ENCODE results near the gene TMEM131.
"Not testable (repeated sequence)": the region's sequence is repeated elsewhere in the genome, so short reads cannot be mapped to it uniquely, and the experiment has no call there.

TMEM131 gene

DNA sequence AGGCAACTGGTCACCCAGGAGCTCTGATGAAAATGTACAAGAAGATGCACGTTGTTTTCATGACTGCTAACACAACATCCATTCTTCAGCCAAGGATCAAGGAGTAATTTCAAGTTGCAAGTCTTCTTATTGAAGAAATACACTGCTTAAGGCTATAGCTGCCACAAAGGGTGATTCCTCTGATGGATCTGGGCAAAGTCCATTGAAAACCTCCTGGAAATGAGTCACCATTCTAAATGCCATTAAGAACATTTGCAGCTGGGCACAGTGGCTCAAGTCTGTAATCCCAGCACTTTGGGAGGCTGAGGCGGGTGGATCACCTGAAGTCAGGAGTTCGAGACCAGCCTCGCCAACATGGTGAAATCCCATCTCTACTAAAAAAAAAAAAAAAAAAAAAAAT is 142.7 kb downstream of the TMEM131 start:
- not testable (repeated sequence) for DNase-seq

DNA sequence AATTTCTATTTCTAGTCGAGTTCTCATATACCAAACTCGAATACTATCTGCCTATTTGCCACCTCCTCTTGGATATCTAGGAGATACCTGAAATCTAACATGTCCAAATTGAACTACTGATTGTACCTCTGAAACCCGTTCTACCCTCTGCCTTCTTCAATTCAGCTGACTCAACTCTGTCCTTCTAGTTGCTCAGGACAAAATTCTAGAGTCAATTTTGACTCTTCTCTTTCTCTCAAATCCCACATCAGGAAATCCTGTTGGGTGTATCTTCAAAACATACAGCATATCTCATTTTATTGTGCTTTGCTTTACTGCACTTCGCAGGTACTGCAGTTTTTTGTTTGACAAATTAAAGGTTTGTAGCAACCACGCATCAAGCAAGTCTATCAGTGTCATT is 144.6 kb downstream of the TMEM131 start:
- no peak for DNase-seq

DNA sequence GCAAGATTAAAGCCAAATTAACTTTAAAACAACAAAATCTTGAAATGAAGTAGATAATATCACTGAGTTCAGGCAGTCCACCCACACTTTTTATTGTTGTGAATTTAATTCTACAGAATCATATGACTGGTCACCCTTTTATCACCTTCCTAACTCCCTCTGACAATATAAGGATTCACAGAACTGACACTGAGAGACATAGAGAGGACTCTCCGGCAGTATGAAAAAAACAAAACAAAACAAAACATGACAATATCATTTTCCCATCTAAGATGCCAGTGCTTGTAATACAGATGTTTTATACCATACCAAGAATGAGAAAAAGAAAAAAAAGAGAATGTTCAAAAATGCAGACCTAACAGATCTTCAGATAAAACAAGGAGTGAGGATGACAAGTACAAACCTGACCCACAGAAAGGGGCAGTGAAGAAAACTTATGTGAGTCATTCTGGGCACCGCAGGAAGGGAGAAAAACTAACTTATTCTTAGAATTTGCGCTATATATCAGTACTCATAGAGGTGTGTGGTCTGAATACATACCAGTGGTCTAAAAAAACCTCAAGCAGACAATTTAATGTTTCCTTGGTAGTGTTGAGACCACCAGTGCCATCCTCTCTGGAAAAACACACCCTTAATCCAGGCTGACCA is 145.7 kb downstream of the TMEM131 start:
- DNase-seq: no peak

DNA sequence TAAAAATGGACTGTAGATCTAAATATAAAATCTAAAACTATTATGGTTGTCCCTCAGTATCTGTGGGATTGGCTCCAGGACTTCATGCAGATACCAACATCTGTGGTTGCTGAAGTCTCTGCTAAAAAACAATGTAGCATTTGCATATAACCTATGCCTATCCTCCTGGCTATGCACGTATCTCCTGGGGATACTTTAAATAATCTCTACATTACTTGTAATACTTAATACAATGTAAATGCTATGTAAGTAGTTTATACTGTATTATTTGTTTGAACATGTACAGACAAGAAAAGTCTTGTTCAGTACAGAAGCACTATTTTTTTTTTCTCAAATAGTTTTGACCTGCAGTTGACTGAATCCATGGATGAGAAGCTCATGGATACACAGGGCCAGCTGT is 147.4 kb downstream of the TMEM131 start:
- no peak for DNase-seq

DNA sequence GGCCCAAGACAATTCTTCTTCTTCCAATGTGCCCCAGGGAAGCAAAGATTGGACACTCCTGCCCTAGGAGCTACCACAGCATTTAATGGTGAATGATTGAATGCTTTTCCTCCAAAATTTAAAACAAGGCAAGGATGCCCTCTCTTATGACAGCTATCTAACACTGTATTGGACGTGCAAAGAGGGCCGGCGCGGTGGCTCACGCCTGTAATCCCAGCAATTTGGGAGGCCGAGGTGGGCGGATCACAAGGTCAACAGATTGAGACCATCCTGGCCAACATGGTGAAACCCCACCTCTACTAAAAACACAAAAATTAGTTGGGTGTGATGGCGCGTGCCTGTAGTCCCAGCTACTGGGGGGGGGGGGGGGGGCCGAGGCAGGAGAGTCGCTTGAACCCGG is 149.0 kb downstream of the TMEM131 start:
- not testable (repeated sequence) for DNase-seq

DNA sequence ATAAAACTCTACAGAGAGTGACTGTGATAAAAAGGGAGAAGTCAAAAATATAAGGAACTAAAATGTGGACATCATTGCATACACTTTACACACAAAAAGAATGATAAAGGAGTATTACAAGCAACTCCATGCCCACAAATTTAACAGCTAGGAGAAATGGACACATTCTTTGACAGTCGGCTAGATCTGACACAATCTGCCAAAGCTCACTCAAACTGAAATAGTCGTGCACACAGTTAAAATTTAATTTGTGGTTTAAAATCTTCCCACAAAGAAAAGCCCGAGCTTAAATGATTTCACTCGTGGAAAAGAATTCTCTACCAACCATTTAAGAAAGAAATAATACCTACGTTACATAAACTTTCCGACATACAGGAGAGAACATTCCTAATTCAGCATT is 149.9 kb downstream of the TMEM131 start:
- DNase-seq: no peak

DNA sequence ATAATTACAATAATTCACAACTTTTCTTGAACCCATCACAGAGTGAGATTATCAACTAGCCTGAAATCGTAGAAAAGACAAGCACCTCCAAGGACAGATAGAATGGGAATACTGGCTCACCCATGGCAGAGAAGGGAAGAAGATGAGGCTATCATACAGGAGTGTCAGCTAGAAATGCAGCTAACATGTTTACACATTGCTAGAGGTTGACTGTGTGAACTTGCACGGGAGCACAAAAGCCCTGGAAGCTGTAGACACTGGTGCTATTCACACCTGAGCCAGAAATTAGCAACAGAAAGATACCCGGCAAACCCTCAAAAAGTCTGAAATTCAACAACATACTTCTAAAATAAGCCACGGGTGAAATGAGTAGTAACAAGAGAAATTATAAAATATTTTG is 150.6 kb downstream of the TMEM131 start:
- no peak for DNase-seq

DNA sequence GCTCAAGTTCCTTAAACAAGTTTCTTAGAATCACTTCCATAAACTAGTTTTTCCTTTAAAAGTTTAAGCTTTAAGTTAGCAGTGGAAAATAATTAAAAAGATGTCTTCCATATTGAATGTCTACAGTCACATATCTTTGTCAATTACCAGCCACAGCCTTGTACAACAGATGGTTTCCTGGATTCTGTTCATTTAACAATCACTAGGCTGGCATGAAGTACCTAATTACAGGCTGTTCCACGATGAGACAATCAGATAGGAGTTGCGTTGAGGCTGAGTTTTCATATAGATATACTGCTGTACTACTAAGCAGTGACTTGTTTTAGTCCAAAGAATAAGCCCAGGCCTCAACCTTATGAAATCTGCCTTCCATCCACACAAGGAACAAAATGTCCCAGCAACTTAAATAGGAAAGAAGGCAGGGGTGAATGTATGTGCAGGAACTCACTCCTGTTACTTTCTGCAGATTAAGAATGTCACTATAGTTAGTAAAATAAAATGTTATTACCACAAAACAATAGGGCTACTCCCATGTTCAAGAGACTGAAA is 151.4 kb downstream of the TMEM131 start:
- no peak for DNase-seq

DNA sequence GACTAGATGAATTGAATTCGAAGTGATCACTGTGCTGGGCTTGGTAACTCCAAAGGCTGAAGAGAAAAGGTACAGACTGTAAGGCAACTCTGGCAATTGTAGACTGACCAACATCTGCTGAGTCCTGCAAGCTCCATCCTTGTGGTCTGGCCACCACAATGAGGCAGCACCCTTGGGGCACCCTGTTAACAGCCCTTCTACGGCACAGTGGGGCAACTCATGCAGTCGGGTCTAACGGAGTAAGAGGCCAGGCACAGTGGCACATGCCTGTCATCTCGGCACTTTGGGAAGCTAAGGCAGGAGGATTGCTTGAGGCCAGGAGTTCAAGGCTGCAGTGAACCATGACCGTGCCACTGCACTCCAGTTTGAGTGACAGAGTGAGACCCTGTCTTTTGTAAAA is 155.6 kb downstream of the TMEM131 start:
- DNase-seq: no peak

DNA sequence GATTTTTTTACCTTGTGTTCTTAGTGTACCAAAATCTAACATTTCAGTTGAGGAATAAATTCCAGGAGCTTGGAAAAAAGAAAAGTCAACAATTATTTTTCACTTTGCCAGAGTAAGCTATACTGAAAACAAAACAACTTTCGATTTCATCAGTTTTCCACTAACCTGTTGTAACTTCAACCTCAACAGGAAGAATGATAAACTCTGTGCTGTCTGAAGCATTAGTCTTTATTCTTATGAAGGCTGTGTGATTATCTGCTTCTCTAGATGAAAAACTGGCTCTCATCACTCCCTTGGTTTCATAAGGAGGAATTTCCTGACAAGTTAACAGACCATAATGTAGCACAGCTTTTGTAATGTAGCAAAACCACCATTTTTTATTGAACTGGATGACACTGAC is 161.1 kb downstream of the TMEM131 start:
- no peak for DNase-seq

DNA sequence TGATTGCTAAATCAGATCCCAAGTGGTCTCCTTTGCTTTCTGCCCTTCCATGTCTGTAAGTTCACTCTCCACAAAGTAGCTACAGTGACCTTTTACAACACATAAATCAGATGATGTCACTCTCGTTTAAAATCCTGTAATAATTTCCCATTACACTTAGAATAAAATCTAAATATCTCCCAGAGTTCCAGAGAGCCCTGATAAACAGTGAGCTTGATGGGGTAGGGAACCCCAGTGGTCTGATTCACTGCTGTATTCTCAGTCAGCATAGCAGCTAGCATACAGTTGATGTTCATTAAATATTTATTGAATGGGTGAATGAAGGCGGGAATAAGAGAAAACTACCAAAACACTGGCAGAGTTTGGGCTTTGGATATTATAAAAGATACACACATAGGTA is 164.6 kb downstream of the TMEM131 start:
- no peak for DNase-seq

DNA sequence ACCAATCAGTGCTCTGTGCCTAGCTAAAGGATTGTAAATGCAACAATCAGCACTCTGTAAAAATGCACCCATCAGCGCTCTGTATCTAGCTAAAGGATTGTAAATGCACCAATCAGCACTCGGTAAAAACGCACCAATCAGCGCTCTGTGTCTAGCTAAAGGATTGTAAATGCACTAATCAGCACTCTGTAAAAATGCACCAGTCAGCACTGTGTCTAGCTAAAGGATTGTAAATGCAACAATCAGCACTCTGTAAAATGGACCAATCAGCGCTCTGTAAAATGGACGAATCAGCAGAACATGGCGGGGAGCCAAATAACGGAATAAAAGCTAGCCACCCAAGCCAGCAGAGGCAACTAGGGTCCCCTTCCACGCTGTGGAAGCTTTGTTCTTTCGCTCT is 166.5 kb downstream of the TMEM131 start:
- not testable (repeated sequence) for DNase-seq

DNA sequence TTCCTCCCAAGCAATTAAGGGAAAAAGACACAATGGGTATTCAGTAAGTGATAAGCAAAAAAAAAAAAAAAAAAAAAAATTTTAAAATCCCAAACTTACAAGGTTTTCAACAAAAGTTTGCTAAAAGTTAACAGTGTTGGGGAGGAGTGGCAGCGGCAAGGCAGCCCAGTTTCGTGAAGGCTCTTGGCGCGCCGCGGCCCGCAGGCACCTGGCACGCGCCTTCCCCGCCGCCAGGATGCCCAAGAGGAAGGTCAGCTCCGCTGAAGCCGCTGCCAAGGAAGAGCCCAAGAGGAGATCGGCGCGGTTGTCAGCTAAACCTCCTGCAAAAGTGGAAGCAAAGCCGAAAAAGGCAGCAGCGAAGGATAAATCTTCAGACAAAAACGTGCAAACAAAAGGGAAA is 168.7 kb downstream of the TMEM131 start:
- not testable (repeated sequence) for DNase-seq

DNA sequence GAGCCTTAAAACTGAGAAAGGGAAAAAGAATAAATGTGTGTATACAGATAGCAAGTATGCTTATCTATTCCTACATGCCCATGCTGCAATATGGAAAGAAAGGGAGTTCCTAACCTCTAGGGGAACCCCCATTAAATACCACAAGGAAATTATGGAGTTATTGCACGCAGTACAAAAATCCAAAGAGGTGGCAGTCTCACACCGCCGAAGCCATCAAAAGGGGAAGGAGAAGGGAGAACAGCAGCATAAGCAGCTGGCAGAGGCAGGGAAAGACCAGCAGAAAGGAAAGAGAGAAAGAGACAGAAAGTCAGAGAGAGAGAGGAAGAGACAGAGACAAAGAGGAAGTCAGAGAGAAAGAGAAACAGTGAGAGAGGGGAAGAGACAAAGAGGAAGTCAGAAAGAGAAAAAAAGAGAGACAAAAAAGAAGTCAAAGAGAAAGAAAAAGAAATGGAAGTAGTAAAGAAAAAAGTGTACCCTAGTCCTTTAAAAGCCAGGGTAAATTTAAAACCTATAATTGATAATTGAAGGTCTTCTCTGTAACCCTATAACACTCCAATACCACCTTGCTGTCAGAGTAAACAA is 169.4 kb downstream of the TMEM131 start:
- not testable (repeated sequence) for DNase-seq

DNA sequence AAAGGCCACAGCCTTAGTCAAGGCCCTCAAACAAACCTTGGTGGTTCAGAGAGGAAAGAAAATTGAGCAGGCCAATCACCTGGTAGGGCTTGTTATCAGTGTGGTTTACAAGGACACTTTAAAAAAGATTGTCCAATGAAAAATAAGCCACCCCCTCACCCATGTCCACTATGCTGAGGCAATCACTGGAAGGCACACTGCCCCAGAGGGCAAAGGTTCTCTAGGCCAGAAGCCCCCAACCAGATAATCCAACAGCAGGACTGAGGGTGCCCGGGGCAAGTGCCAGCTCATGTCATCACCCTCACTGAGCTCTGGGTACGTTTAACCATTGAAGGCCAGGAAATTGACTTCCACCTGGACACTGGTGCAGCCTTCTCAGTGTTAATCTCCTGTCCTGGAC is 171.7 kb downstream of the TMEM131 start:
- DNase-seq: not testable (repeated sequence)

DNA sequence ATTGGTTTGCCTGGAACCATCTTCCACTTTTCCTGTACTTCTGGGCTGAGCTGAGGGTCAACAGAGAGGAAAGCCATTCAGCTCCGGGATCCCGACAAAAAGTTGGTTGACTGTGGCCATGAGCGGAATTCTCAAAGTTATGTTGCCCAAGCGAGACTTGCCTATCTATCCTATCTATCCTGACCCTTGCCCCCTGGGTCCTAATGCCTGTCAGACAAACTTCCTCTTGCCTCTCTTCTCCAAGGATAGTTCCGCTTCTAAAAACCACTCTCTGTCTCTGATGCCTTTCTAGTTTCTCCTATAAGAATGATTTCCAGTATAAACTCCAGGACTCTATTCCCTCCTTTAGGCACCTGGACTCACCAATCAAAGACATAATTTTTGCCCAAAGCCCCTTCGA is 173.9 kb downstream of the TMEM131 start:
- not testable (repeated sequence) for DNase-seq

DNA sequence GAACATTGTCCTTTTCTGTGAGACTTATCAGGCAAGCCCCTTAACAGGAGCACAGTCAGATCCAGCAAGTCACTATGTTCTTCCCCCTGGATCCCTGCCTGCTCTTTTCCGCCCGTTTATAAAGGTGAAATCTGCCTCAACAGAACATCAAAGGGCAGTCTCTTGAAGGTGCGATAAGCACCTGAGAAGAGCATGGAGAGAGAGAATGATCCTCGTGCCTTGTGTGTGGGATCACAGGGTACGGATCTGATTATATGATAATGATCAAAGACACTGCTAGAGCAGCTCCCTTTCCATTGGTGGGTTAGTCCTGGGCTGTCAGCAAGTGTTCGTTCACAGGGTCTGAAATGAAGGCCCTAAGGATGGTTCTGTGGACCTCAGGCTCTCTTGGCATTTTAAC is 176.0 kb downstream of the TMEM131 start:
- DNase-seq: no peak

DNA sequence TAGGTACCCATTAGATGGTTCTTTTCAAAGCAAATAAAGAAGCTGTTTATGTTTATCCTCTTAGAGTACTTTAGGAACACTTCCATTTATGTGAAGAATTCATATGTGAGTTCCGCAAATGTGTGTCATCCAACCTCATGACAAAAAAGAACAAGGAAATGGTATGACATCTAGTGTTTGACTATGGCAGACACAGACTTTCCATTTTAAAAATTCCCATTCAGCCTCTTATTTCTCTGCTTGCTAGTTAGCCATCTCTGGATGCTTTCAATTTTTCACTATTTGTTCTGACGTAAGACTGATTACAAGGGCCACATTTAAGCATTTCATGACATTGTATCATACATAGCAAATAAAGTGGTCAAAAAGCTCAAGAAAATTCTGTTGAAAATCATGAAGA is 179.3 kb downstream of the TMEM131 start:
- DNase-seq: no peak

DNA sequence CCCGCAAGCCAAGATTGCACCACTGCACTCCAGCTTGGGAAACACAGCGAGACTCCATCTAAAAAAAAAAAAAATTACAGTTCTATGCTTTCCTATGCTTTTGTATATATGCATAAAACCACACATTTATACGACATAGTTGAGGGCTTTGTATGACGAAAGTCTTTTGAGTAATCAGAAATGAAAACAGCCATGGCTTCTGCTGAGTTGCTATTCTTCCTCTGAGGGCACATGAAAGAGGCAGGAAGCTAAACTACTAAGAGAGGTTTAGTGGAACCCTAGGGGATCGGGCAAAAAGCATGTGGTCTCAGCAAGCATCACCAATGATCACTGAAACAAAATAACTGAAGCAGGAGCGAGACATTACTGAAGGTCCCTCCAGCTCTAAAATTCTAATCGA is 182.8 kb downstream of the TMEM131 start:
- no peak for DNase-seq

DNA sequence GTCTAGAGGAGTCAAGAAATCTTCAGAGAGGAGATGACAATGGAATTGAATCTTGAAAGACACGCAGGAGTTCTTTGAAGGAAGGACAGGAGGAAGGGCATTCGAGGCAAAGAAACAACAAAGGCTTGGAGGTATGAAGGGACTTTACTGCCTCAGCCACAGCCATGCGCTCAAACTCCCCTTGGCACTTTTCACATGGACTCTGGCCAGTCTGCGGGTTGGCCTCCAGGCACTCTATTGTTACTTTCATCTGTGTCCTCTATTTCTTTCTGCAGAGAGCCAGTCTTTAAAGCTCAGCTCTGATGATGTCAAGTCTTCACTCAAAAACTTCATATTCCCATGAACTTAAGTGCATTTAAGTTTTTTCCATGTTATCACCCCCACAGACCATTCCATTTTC is 186.9 kb downstream of the TMEM131 start:
- no peak for DNase-seq

DNA sequence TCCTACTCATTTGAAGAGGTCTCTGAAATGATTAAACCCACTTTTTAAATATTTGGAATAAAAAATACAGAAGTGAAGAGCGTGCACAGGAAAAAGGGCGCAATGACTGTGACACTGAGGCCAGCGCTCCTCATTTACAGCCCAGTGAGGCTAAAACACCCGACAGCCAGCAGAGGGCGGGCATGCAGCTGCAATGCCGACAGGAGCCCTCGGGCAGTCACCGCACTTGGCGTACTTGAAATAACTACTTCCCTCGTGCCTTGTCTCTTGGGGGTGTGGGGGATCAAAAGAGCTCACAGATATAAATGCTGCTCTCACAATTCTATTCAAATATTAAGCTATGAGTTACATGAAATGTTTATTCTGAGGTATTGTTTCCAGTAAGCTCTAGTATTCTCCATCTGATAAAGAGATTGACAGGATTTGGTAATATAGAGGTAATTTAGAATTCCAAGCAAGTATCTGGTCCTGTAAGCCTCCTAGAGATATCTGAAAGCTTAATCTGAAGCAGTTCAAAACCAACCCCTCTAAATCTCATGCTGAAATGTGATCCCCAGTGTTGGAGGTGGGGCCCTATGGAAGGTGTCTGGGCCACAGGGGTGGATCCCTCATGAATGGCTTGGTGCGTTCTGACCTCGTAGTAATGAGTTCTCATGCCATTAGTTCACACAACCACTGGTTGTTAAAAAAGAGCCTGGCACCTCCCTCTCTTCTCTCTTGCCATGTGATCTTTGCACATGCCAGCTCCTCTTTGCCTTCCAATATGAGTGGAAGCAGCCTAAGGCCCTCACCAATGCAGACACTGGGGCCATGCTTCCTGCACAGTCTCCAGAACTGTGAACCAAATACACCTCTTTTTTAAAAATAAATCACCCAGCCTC is 188.8 kb downstream of the TMEM131 start:
- DNase-seq: peak; percentile 67

DNA sequence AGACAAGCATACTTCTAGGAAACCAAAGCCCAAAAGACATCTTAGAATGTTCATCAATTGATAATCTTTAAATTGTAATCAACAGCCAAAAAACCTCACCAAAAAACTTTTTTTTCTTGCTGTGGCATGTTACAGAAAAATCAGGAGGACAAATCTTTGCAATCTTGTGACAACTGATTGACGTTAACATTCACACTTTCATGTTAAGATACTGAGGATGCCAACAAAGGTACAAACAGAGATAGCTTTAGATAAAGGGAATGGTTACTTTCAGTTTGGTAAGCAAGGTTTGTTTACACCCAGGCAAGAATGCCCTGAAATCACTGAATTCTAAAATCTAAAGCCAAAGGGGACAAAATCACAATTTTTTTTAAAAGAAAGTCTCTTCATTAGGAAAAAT is 190.0 kb downstream of the TMEM131 start:
- no peak for DNase-seq

DNA sequence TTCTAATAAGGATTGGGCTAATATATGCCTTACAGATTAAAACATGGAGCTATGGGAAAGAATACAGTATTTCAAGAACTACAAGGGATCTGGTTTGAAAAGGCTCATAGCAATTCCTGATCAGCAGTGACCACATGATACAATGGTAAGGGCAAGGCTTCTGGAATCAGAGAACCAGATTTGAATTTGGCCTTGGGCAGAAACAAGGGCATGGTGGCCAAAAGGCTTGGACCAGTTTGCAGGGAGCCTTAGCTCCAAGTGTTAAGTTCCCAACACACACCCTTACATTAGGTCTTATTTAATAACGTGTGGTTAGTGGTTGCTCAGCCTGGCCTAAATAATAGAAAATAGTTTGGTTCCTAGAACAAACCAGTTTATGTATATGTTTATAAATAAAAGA is 194.7 kb downstream of the TMEM131 start:
- no peak for DNase-seq

DNA sequence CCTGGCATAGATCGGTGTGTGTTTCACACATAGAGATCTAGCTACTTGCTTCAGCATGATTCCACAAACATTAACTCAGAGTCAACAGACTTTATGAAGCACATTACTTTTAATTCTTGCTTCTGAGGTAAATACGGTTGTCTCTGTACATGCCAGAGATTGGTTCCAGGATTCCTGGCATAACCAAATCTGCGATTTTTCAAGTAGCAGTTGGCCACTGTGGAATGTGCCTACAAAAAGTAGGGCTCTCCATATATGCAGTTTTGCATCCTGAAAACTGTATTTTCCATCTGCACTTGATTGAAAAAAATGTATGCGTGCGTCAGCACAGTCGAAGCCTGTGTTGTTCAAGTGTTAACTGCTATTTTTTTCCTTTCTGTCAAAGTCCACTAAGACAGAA is 197.3 kb downstream of the TMEM131 start:
- DNase-seq: no peak

Data from CD4-positive, alpha-beta T cell treated with Interleukin-4 for 4 hours (primary cell).